GM18907 (cell line): Measurements from ENCODE around the gene TRIP10.

ENCODE experiments used
- ATAC-seq: cut with Tn5 transposase; IDR thresholded peaks from one replicate; pipeline ENCODE4 v1.9.1; 2021; ENCODE audit warnings: mild to moderate bottlenecking, moderate library complexity; ENCODE audit not compliant: unreplicated experiment

The TRIP10 gene

GRCh38 chr19:6723738-6724137, 15.7 kb upstream of the TRIP10 start:
- no peak for ATAC-seq

- no peak for ATAC-seq
These were observed 14.6 kb upstream of the TRIP10 start for GRCh38 chr19:6724631-6725492.

- ATAC-seq: no peak
These were observed 13.8 kb upstream of the TRIP10 start for GRCh38 chr19:6725513-6726231.

GRCh38 chr19:6728346-6728745, 11.1 kb upstream of the TRIP10 start:
- no peak for ATAC-seq

- no peak for ATAC-seq
These were observed 9.8 kb upstream of the TRIP10 start for GRCh38 chr19:6729573-6730152.

GRCh38 chr19:6730153-6730804, 9.2 kb upstream of the TRIP10 start:
- ATAC-seq: no peak

- no peak for ATAC-seq
These were observed 8.4 kb upstream of the TRIP10 start for GRCh38 chr19:6730941-6731670.

GRCh38 chr19:6731822-6732221, 7.7 kb upstream of the TRIP10 start:
- no peak for ATAC-seq

GRCh38 chr19:6732803-6733337, 6.6 kb upstream of the TRIP10 start:
- ATAC-seq: no peak

- no peak for ATAC-seq
These were observed 6.0 kb upstream of the TRIP10 start for GRCh38 chr19:6733338-6734095.

GRCh38 chr19:6734096-6734696, 5.3 kb upstream of the TRIP10 start:
- ATAC-seq: no peak

GRCh38 chr19:6735181-6735911, 4.1 kb upstream of the TRIP10 start:
- no peak for ATAC-seq

GRCh38 chr19:6736169-6736916, 3.1 kb upstream of the TRIP10 start:
- ATAC-seq: peak; percentile 21

- no peak for ATAC-seq
These were observed 2.6 kb upstream of the TRIP10 start for GRCh38 chr19:6736917-6737283.

- ATAC-seq: peak; percentile 62
These were observed 2.1 kb upstream of the TRIP10 start, which contains the start of gene GPR108 for GRCh38 chr19:6737284-6737872. TSS of gene GPR108 (minus strand) at chr19:6737580. CDS start at chr19:6737576, 4 bp downstream.

- peak; percentile 3 for ATAC-seq
These were observed 1.4 kb upstream of the TRIP10 start for GRCh38 chr19:6737873-6738786.
